Parathyroid adenoma (tissue), 2 donors: ENCODE measurements around the gene TSPEAR.

Source experiments
- H2AFZ ChIP-seq: fragments of 300-600 bp; sonication (generic); one replicate; pipeline ENCODE4 v1.7.0; 2017; ENCODE audit warnings: antibody characterized with exemption, mild to moderate bottlenecking
- H3K27ac ChIP-seq: fragments of 300-600 bp; sonication (generic); one replicate; pipeline ENCODE4 v1.7.0; 2017
- H3K27me3 ChIP-seq: fragments of 300-600 bp; sonication (generic); one replicate; pipeline ENCODE4 v1.7.0; 2017; ENCODE audit warnings: low read length; ENCODE audit not compliant: control insufficient read depth, insufficient read depth
- H3K36me3 ChIP-seq: fragments of 300-600 bp; sonication (generic); one replicate; pipeline ENCODE4 v1.7.0; 2017; ENCODE audit warnings: low read length; ENCODE audit not compliant: control insufficient read depth, insufficient read depth
- H3K4me1 ChIP-seq: fragments of 300-600 bp; sonication (generic); one replicate; pipeline ENCODE4 v1.7.0; 2017; ENCODE audit warnings: control low read depth
- H3K4me2 ChIP-seq: fragments of 300-600 bp; sonication (generic); one replicate; pipeline ENCODE4 v1.7.0; 2017; ENCODE audit warnings: low read length
- H3K4me3 ChIP-seq: fragments of 300-600 bp; sonication (generic); one replicate; pipeline ENCODE4 v1.7.0; 2017; ENCODE audit warnings: low read depth, low read length
- H3K79me2 ChIP-seq: fragments of 300-600 bp; sonication (generic); one replicate; pipeline ENCODE4 v1.7.0; 2017; ENCODE audit warnings: control low read depth
- H3K9ac ChIP-seq: fragments of 300-600 bp; sonication (generic); one replicate; pipeline ENCODE4 v1.7.0; 2017; ENCODE audit warnings: mild to moderate bottlenecking
- H3K9me3 ChIP-seq: fragments of 300-600 bp; sonication (generic); one replicate; pipeline ENCODE4 v1.7.0; 2017; ENCODE audit warnings: low read length; ENCODE audit not compliant: control insufficient read depth
- CTCF ChIP-seq: fragments of 300-600 bp; sonication (generic); IDR thresholded peaks from one replicate; pipeline ENCODE4 v1.7.0; 2017; ENCODE audit warnings: antibody characterized with exemption, mild to moderate bottlenecking
- donor health status: primary hyperparathyroidism.

The TSPEAR gene

GRCh38 chr21:44567481-44568171 is 143.7 kb downstream of the TSPEAR start:
- Histone ChIP-seq H3K9me3 (no peaks in the 10 kb centered on the region), H3K4me2 (no peak overlapping the region), H3K4me1 (no peaks in the 10 kb centered on the region), H3K79me2 (no peaks in the 10 kb centered on the region), H3K27me3 (no peaks in the 10 kb centered on the region), H3K27ac (no peak overlapping the region), H3K9ac (no peak overlapping the region), H2AFZ (no peak overlapping the region), H3K36me3 (no peaks in the 10 kb centered on the region), H3K4me3 (no peak overlapping the region)
- TF ChIP-seq CTCF, result no peak

- Histone ChIP-seq H3K4me3 (no peak overlapping the region), H3K79me2 (no peaks in the 10 kb centered on the region), H2AFZ (no peak overlapping the region), H3K27ac (no peak overlapping the region), H3K27me3 (no peaks in the 10 kb centered on the region), H3K4me2 (no peak overlapping the region), H3K9me3 (no peaks in the 10 kb centered on the region), H3K9ac (no peak overlapping the region), H3K36me3 (no peaks in the 10 kb centered on the region), H3K4me1 (no peaks in the 10 kb centered on the region)
- TF ChIP-seq CTCF, result no peak
Measured at GRCh38 chr21:44566403-44566802, 145.0 kb downstream of the TSPEAR start.

GRCh38 chr21:44564886-44565598 is 146.3 kb downstream of the TSPEAR start:
- Histone ChIP-seq H2AFZ (no peak overlapping the region), H3K27me3 (no peaks in the 10 kb centered on the region), H3K4me1 (no peaks in the 10 kb centered on the region), H3K4me2 (no peak overlapping the region), H3K4me3 (no peak overlapping the region), H3K9me3 (no peaks in the 10 kb centered on the region), H3K36me3 (no peaks in the 10 kb centered on the region), H3K79me2 (no peaks in the 10 kb centered on the region), H3K9ac (no peak overlapping the region), H3K27ac (no peak overlapping the region)
- TF ChIP-seq CTCF, result no peak

GRCh38 chr21:44564099-44564498 is 147.3 kb downstream of the TSPEAR start:
- Histone ChIP-seq H2AFZ (no peak overlapping the region), H3K4me3 (no peak overlapping the region), H3K36me3 (no peaks in the 10 kb centered on the region), H3K79me2 (no peaks in the 10 kb centered on the region), H3K9ac (no peak overlapping the region), H3K4me1 (no peaks in the 10 kb centered on the region), H3K9me3 (no peaks in the 10 kb centered on the region), H3K4me2 (no peak overlapping the region), H3K27ac (no peak overlapping the region), H3K27me3 (no peaks in the 10 kb centered on the region)
- TF ChIP-seq CTCF, result no peak
